ENCODE measurements around the gene PRSS35.
"Not testable (repeated sequence)": the region's sequence is repeated elsewhere in the genome, so short reads cannot be mapped to it uniquely, and the experiment has no call there.

The PRSS35 gene

DNA sequence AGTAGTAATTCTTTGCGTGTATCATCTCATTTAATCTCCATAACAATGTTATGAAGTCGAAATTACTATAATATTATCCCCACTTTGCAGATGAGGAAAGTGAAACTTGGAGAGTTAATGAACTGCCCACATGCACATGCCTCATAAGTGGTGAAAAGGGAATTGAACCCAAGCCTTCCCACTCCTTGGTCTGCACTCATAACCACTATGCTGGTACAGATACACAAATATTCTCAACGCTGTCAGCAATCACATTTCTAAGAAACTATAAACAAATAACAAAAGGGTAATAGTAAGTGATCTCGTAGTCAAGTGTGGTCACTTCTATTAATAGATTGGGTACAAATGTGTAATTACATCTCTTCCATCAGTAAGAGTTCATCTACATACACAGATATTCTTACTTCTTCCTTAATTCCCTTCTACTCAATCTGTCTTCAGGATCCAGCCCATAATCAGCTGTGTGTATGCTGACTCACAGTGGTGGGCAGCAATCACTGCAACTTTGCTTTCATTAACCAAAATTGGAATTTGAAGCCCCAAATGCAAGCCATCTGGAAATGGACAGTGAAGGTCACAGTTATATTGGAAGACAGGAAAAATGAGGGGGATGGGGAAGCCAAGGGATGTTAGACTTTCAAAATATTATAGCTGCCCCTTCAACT lies 6.6 kb downstream of the PRSS35 start:
- DNase-seq = no peak

DNA sequence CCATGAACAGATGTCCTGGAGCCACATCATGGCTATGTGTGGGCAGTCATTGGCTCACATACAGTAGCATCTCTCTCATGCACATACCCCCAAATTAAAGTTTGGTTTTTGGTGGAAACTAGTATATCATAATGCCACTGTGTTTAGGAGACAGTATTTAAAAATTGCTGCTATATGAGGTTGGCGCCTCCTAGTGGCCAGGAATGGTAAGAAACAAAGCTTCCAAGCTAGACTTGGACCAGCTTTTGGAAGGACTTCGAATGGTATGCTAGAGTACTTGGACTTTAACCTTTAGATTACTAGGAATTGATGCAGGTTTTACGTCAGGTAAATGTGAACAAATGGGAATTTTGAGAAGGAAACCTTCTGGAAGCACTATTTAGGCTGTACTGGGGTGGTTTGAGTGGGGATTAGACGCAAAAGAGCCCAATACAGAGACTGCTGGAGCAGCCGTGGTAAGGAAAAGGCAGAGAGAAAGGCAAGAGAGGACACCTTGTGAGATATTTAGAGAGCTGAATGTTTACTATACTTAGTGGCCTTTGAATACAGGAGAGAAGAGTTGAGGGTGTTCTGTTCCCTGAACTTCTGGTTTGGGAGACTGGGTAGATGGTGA lies 23.8 kb downstream of the PRSS35 start:
- DNase-seq = no peak

DNA sequence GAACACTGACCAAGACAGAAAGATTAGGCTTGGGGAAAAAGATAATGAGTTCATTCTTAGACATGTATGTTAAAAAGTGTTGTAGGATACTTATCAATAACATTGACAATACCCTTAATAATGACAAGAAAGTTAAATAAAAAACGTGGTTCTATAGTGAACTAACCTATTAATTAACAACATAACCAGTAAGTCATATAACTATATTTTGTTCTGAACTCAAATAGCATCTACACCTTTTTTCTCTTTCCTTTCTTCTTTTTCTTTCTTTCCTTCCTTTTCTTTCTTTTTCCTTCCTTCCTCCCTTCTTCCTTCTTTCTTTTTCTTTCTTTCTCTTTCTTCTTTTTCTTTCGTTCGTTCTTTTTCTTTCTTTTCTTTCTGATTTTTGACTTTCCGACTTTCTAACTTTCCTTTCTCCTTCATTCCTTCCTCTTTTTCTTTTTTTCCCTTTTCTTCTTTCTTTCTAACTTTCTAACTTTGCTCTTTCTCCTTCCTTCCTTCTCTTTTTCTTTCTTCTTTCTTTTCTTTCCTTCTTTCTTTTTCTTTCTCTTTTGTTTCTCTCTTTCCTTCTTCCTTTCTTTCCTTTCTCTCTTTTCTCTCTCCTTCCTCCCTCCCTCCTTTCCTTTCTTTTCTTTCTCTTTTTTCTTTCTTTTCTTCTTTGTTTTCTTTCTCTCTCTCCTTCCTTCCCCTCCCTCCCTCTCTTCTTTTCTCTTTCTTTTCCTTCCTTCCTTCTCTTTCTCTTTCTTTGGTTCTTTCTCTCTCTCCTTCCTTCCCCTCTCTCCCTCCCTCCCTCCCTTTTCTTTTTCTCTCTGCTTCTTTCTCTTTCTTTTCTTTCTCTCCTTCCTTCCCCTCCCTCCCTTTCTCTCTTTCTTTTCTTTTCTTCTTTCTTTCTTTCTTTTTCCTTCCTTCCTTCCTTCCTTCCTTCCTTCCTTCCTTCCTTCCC lies 24.6 kb downstream of the PRSS35 start:
- DNase-seq = no peak

DNA sequence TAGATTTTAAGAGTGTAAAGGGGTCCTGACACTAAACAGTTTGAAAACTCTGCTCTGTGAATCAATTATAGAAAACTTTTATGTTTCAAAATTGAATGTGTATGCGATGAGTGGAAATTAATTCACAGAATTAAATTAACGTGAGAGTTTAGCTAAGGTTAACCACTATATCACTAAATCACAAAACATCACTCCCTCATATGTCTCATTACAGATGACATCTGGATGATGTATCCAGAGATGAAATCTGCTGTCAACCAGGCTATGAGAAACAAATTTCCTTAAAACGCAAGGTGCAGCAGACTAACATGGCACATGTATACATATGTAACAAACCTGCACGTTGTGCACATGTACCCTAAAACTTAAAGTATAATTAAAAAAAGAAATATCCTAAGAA lies 27.3 kb downstream of the PRSS35 start:
- no peak for DNase-seq

DNA sequence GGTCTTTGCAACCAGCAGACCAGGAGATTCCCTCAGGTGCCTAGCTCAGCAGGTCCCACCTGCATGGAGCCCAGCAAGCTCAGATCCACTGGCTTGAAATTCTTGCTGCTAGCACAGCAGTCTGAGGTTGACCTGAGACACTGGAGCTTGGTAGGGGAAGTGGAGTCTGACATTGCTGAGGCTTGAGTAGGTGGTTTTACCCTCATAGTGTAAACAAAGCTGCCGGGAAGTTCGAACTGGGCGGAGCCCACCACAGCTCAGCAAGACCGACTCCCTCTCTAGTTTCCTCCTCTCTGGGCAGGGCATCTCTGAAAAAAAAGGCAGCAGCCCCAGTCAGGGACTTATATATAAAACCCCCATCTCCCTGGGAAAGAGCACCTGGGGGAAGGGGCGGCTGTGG lies 34.3 kb downstream of the PRSS35 start:
- no peak for DNase-seq

DNA sequence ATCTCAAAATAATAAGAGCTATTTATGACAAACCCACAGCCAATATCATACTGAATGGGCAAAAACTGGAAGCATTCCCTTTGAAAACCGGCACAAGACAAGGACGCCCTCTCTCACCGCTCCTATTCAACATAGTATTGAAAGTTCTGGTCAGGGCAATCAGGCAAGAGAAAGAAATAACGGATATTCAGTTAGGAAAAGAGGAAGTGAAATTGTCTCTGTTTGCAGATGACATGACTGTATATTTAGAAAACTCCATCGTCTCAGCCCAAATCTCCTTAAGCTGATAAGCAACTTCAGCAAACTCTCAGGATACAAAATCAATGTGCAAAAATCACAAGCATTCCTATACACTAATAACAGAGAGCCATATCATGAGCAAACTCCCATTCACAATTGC lies 38.1 kb downstream of the PRSS35 start:
- DNase-seq = not testable (repeated sequence)

DNA sequence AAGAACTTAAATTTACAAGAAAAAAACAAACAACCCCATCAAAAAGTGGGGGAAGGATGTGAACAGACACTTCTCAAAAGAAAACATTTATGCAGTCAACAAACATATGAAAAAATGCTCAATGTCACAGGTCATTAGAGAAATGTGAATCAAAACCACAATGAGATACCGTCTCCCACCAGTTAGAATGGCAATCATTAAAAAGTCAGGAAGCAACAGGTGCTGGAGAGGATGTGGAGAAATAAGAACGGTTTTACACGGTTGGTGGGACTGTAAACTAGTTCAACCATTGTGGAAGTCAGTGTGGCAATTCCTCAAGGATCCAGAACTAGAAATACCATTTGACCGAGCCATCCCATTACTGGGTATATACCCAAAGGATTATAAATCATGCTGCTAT lies 39.4 kb downstream of the PRSS35 start:
- not testable (repeated sequence) for DNase-seq

- no peak for DNase-seq
Observed at GRCh38 chr6:83556871-83557270, 44.5 kb downstream of the PRSS35 start.

GRCh38 chr6:83558975-83559374 lies 46.6 kb downstream of the PRSS35 start:
- DNase-seq = no peak

DNA sequence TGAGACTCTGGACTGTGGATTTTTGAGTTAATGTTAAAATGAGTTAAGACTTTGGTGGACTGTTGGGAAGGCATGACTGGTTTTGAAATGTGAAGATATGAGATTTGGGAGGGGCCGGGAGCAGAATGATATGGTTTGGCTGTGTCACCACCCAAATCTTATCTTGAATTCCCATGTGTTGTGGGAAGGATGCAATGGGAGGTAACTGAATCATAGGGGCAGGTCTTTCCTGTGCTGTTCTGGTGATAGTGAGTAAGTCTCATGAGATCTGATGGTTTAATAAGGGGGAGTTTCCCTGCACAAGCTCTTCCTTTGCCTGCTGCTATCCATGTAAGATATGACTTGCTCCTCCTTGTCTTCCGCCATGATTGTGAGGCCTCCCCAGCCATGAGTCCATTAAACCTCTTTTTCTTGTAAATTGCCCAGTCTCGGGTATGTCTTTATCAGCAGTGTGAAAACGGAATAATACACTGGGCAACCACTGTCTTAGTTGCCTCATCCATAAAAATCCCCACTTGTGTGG lies 59.4 kb downstream of the PRSS35 start:
- not testable (repeated sequence) for DNase-seq

- DNase-seq = no peak
Observed at GRCh38 chr6:83574783-83575182, 62.4 kb downstream of the PRSS35 start.
